Upper lobe of left lung (tissue), 4 donors: ENCODE data around the gene TVP23C.

ENCODE experiments used
- EP300 ChIP-seq, 4 donors: sonication (generic); formaldehyde crosslinking; IDR thresholded peaks; one replicate each; pipeline ENCODE4 v1.5.1; 2017; ENCODE audit warnings: antibody characterized with exemption in 4 of 4, control low read depth in 2 of 4
- POLR2A ChIP-seq, 4 donors: fragments of 450-650 bp; IDR thresholded peaks; one replicate each; pipeline ENCODE4 v1.5.1; 2016 to 2017; ENCODE audit warnings: antibody characterized with exemption in 4 of 4, mild to moderate bottlenecking in 2 of 4
- POLR2AphosphoS5 ChIP-seq, 2 donors: sonication (generic); formaldehyde crosslinking; IDR thresholded peaks; one replicate each; pipeline ENCODE4 v1.5.1; 2017; ENCODE audit warnings: antibody characterized with exemption in 2 of 2
- TF ChIP-seq, protein P1 (sequence below), 6 experiments: fragments of 450-650 bp in 4 of 6; fragments of 200-600 bp in 2 of 6; sonication (generic) in 2 of 6; IDR thresholded peaks; one replicate each; pipeline ENCODE4 v1.5.1; 2016 to 2019; ENCODE audit warnings: antibody characterized with exemption in 6 of 6

DNA sequence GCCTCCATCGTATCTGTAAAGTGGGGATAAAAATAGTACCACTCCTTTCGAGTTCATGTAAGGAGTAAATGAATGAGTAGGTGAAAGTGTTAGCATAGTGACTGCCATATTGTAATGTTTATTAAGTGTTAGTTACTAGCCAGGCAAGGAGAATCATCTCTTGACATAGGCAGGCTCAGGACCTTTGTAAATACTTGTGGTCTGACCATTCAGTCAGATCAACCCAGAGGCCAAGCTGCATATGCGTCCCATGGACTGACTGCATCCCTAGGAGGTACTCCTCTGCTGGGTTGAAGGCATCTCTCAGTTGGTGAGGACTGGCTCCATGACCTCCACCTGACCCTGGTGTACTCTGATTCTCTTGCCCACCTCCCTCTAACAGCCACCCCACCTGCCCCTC is 55.4 kb downstream of the TVP23C start:
- TF ChIP-seq, protein P1, sequence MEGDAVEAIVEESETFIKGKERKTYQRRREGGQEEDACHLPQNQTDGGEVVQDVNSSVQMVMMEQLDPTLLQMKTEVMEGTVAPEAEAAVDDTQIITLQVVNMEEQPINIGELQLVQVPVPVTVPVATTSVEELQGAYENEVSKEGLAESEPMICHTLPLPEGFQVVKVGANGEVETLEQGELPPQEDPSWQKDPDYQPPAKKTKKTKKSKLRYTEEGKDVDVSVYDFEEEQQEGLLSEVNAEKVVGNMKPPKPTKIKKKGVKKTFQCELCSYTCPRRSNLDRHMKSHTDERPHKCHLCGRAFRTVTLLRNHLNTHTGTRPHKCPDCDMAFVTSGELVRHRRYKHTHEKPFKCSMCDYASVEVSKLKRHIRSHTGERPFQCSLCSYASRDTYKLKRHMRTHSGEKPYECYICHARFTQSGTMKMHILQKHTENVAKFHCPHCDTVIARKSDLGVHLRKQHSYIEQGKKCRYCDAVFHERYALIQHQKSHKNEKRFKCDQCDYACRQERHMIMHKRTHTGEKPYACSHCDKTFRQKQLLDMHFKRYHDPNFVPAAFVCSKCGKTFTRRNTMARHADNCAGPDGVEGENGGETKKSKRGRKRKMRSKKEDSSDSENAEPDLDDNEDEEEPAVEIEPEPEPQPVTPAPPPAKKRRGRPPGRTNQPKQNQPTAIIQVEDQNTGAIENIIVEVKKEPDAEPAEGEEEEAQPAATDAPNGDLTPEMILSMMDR (IDR thresholded peaks at IDR 0.05) = no peak
- no peak for TF ChIP-seq POLR2A (IDR thresholded peaks at IDR 0.05)
- no peak for TF ChIP-seq POLR2AphosphoS5 (IDR thresholded peaks at IDR 0.05)
- no peak for TF ChIP-seq EP300 (IDR thresholded peaks at IDR 0.05)
